ENCODE results near the gene FARP1. TPM values are rescaled to one million over a fixed set of nuclear protein-coding genes. Genes with fewer than 3 reads are reported as not detected.

Gene FARP1
- polyA plus RNA-seq, 3 donors, result 8.3 to 20.7 (median 9.6) TPM

- 82 to 96% (median 93%) methylated on average over 3 of the region's 3 CpGs for WGBS, 3 donors
- H3K27ac ChIP-seq (ENCODE audit: low read depth, low read length), result no peak overlapping the region
These were observed 182.8 kb downstream of the FARP1 start for GRCh38 chr13:98325724-98326123.

GRCh38 chr13:98326291-98326690 is 183.4 kb downstream of the FARP1 start:
- 82 to 88% (median 85%) methylated on average over 5 of the region's 5 CpGs for WGBS, 3 donors
- H3K27ac ChIP-seq (ENCODE audit: low read depth, low read length), result no peak overlapping the region

GRCh38 chr13:98327371-98328270 is 184.7 kb downstream of the FARP1 start:
- H3K27ac ChIP-seq (ENCODE audit: low read depth, low read length), result no peak overlapping the region
- 83 to 86% (median 84%) methylated on average over 10 of the region's 10 CpGs for WGBS, 3 donors

GRCh38 chr13:98328511-98328910 is 185.6 kb downstream of the FARP1 start:
- H3K27ac ChIP-seq (ENCODE audit: low read depth, low read length), result no peak overlapping the region
- WGBS, 3 donors, result 90 to 94% (median 90%) methylated on average over 8 of the region's 8 CpGs

- 81 to 85% (median 84%) methylated on average over 2 of the region's 2 CpGs for WGBS, 3 donors
These were observed 189.3 kb downstream of the FARP1 start for GRCh38 chr13:98332222-98332621.

GRCh38 chr13:98332691-98333090 is 189.8 kb downstream of the FARP1 start:
- H3K27ac ChIP-seq (ENCODE audit: low read depth, low read length), result no peak overlapping the region
- 93 to 96% (median 96%) methylated on average over 5 of the region's 5 CpGs for WGBS, 3 donors

More at GRCh38 chr13:98332222-98332621, 189.3 kb downstream of the FARP1 start:
- no peak overlapping the region for H3K27ac ChIP-seq (ENCODE audit: low read depth, low read length)

- no peak overlapping the region for H3K27ac ChIP-seq (ENCODE audit: low read depth, low read length)
- 80 to 83% (median 80%) methylated on average over 12 of the region's 12 CpGs for whole genome bisulfite sequencing, 3 donors
These were observed 190.6 kb downstream of the FARP1 start for GRCh38 chr13:98333486-98333885.

- H3K27ac ChIP-seq (ENCODE audit: low read depth, low read length), result no peak overlapping the region
- 97 to 98% (median 97%) methylated on average over 5 of the region's 5 CpGs for WGBS, 3 donors
These were observed 191.8 kb downstream of the FARP1 start for GRCh38 chr13:98334620-98335205.

- 86 to 96% (median 88%) methylated on average over 4 of the region's 4 CpGs for WGBS, 3 donors
- H3K27ac ChIP-seq (ENCODE audit: low read depth, low read length), result no peak overlapping the region
These were observed 192.8 kb downstream of the FARP1 start for GRCh38 chr13:98335721-98336120.

- 83 to 88% (median 85%) methylated on average over 5 of the region's 5 CpGs for WGBS, 3 donors
These were observed 195.4 kb downstream of the FARP1 start for GRCh38 chr13:98338310-98338709.

GRCh38 chr13:98339684-98340425 is 197.0 kb downstream of the FARP1 start:
- 88 to 93% (median 90%) methylated on average over 8 of the region's 8 CpGs for WGBS, 3 donors
- no peak overlapping the region for H3K27ac ChIP-seq (ENCODE audit: low read depth, low read length)

More at GRCh38 chr13:98338310-98338709, 195.4 kb downstream of the FARP1 start:
- no peak overlapping the region for H3K27ac ChIP-seq (ENCODE audit: low read depth, low read length)

- no peak overlapping the region for H3K27ac ChIP-seq (ENCODE audit: low read depth, low read length)
- WGBS, 3 donors, result 77 to 95% (median 91%) methylated on average over 4 of the region's 4 CpGs
These were observed 200.1 kb downstream of the FARP1 start for GRCh38 chr13:98342953-98343352.

- 84 to 93% (median 89%) methylated on average over 10 of the region's 10 CpGs for WGBS, 3 donors
- H3K27ac ChIP-seq (ENCODE audit: low read depth, low read length), result no peak overlapping the region
These were observed 200.6 kb downstream of the FARP1 start for GRCh38 chr13:98343461-98343860.

GRCh38 chr13:98344392-98344791 is 201.5 kb downstream of the FARP1 start:
- H3K27ac ChIP-seq (ENCODE audit: low read depth, low read length), result no peak overlapping the region
- WGBS, 3 donors, result 89 to 93% (median 93%) methylated on average over 10 of the region's 10 CpGs

- H3K27ac ChIP-seq (ENCODE audit: low read depth, low read length), result no peak overlapping the region
- 63 to 88% (median 86%) methylated on average over 12 of the region's 12 CpGs for WGBS, 3 donors
These were observed 202.4 kb downstream of the FARP1 start for GRCh38 chr13:98345107-98345935.

- no peak overlapping the region for H3K27ac ChIP-seq (ENCODE audit: low read depth, low read length)
- WGBS, 3 donors, result 95 to 97% (median 95%) methylated on average over 10 of the region's 10 CpGs
These were observed 204.2 kb downstream of the FARP1 start for GRCh38 chr13:98346904-98347636.

GRCh38 chr13:98347756-98348155 is 204.9 kb downstream of the FARP1 start:
- 82 to 100% (median 88%) methylated on average over 1 of the region's 1 CpG for WGBS, 3 donors
- no peak overlapping the region for H3K27ac ChIP-seq (ENCODE audit: low read depth, low read length)
